NT2/D1 (cell line): ENCODE results near the gene ILDR2.

Experiments used
- DNase-seq: peaks from one replicate; pipeline ENCODE4 v3.0.0-alpha.2; 2011; ENCODE audit warnings: low read depth, low spot score
- H3K27me3 ChIP-seq: 2 replicates; pipeline ENCODE4 v1.6.0; 2011; ENCODE audit warnings: mild to moderate bottlenecking; ENCODE audit not compliant: insufficient read length, insufficient read depth
- H3K36me3 ChIP-seq: 2 replicates; pipeline ENCODE4 v1.6.1; 2011; ENCODE audit warnings: mild to moderate bottlenecking, low read length, mixed read lengths; ENCODE audit not compliant: insufficient read depth, insufficient read length
- H3K4me1 ChIP-seq: 2 replicates; pipeline ENCODE4 v1.5.1; 2011; ENCODE audit not compliant: insufficient read depth, insufficient read length
- H3K4me3 ChIP-seq: 2 replicates; pipeline ENCODE4 v1.5.1; 2011; ENCODE audit warnings: low read depth; ENCODE audit not compliant: insufficient read length
- H3K9ac ChIP-seq: 2 replicates; pipeline ENCODE4 v1.6.0; 2011; ENCODE audit warnings: low read depth; ENCODE audit not compliant: insufficient read length
- H3K9me3 ChIP-seq: 2 replicates; pipeline ENCODE4 v1.5.1; 2011; ENCODE audit warnings: mild to moderate bottlenecking, low read length; ENCODE audit not compliant: insufficient read depth
- SUZ12 ChIP-seq: IDR thresholded peaks from 2 replicates; pipeline ENCODE4 v1.6.1; 2011; ENCODE audit not compliant: insufficient read length, insufficient read depth; ENCODE audit errors: extremely low read depth
- YY1 ChIP-seq: IDR thresholded peaks from 2 replicates; pipeline ENCODE4 v1.6.1; 2011; ENCODE audit not compliant: insufficient read length, insufficient read depth
- ZNF274 ChIP-seq: IDR thresholded peaks from 2 replicates; pipeline ENCODE4 v1.6.1; 2011; ENCODE audit warnings: mild to moderate bottlenecking, low read depth, low read length

The ILDR2 gene

GRCh38 chr1:166908942-166909341 is 66.4 kb downstream of the ILDR2 start:
- Histone ChIP-seq H3K9ac (no peak overlapping the region), H3K36me3 (no peaks in the 10 kb centered on the region), H3K4me1 (no peaks in the 10 kb centered on the region), H3K4me3 (no peak overlapping the region), H3K9me3 (peaks cover 16% of the 10 kb centered on the region), H3K27me3 (no peaks in the 10 kb centered on the region)
- TF ChIP-seq ZNF274 (no peak), YY1 (no peak), SUZ12 (no peak)
- DNase-seq, result no peak

- H3K9ac ChIP-seq, result no peak overlapping the region
- DNase-seq, result no peak
- H3K36me3 ChIP-seq, result no peaks in the 10 kb centered on the region
- no peak for TF ChIP-seq SUZ12
- no peak for TF ChIP-seq ZNF274
- no peak for TF ChIP-seq YY1
- no peak overlapping the region for H3K4me3 ChIP-seq
- no peaks in the 10 kb centered on the region for H3K4me1 ChIP-seq
- H3K27me3 ChIP-seq, result no peaks in the 10 kb centered on the region
- peaks cover 19% of the 10 kb centered on the region for H3K9me3 ChIP-seq
These were observed 67.6 kb downstream of the ILDR2 start for GRCh38 chr1:166907763-166908162.

- H3K36me3 ChIP-seq, result no peaks in the 10 kb centered on the region
- no peak for DNase-seq
- TF ChIP-seq SUZ12 (no peak), ZNF274 (no peak), YY1 (no peak)
- no peaks in the 10 kb centered on the region for H3K4me1 ChIP-seq
- H3K27me3 ChIP-seq, result no peaks in the 10 kb centered on the region
- peaks cover 20% of the 10 kb centered on the region for H3K9me3 ChIP-seq
- no peak overlapping the region for H3K9ac ChIP-seq
- H3K4me3 ChIP-seq, result no peak overlapping the region
These were observed 68.3 kb downstream of the ILDR2 start for GRCh38 chr1:166907051-166907450.

- TF ChIP-seq ZNF274 (no peak), SUZ12 (no peak), YY1 (no peak)
- H3K36me3 ChIP-seq, result no peaks in the 10 kb centered on the region
- no peak for DNase-seq
- H3K9me3 ChIP-seq, result peaks cover 16% of the 10 kb centered on the region
- no peaks in the 10 kb centered on the region for H3K4me1 ChIP-seq
- H3K9ac ChIP-seq, result no peak overlapping the region
- H3K4me3 ChIP-seq, result no peak overlapping the region
- H3K27me3 ChIP-seq, result no peaks in the 10 kb centered on the region
These were observed 68.7 kb downstream of the ILDR2 start for GRCh38 chr1:166906647-166907046.

- H3K9ac ChIP-seq, result no peak overlapping the region
- no peak overlapping the region for H3K4me3 ChIP-seq
- H3K27me3 ChIP-seq, result no peaks in the 10 kb centered on the region
- H3K36me3 ChIP-seq, result no peaks in the 10 kb centered on the region
- no peak for TF ChIP-seq YY1
- TF ChIP-seq SUZ12, result no peak
- no peak for TF ChIP-seq ZNF274
- H3K9me3 ChIP-seq, result peaks cover 9% of the 10 kb centered on the region
- no peak for DNase-seq
- H3K4me1 ChIP-seq, result no peaks in the 10 kb centered on the region
These were observed 69.4 kb downstream of the ILDR2 start for GRCh38 chr1:166905900-166906299.

- Histone ChIP-seq H3K9me3 (peaks cover 6% of the 10 kb centered on the region; the same call in 1 of the 2 replicates), H3K9ac (no peak overlapping the region), H3K27me3 (no peaks in the 10 kb centered on the region), H3K36me3 (no peaks in the 10 kb centered on the region), H3K4me1 (no peaks in the 10 kb centered on the region), H3K4me3 (no peak overlapping the region)
- DNase-seq, result no peak
- TF ChIP-seq ZNF274 (no peak), YY1 (no peak), SUZ12 (no peak)
These were observed 70.2 kb downstream of the ILDR2 start for GRCh38 chr1:166905136-166905535.

GRCh38 chr1:166903232-166903631 is 72.1 kb downstream of the ILDR2 start:
- H3K27me3 ChIP-seq, result no peaks in the 10 kb centered on the region
- no peak for TF ChIP-seq ZNF274
- TF ChIP-seq SUZ12, result no peak
- no peak overlapping the region for H3K4me3 ChIP-seq
- peaks cover 12% of the 10 kb centered on the region for H3K9me3 ChIP-seq
- no peak for DNase-seq
- no peaks in the 10 kb centered on the region for H3K36me3 ChIP-seq
- H3K9ac ChIP-seq, result no peak overlapping the region
- no peaks in the 10 kb centered on the region for H3K4me1 ChIP-seq

GRCh38 chr1:166902279-166902678 is 73.1 kb downstream of the ILDR2 start:
- TF ChIP-seq YY1 (no peak), ZNF274 (no peak), SUZ12 (no peak)
- no peaks in the 10 kb centered on the region for H3K36me3 ChIP-seq
- no peak overlapping the region for H3K4me3 ChIP-seq
- no peak overlapping the region for H3K9ac ChIP-seq
- no peaks in the 10 kb centered on the region for H3K4me1 ChIP-seq
- peaks cover 21% of the 10 kb centered on the region for H3K9me3 ChIP-seq
- no peak for DNase-seq
- H3K27me3 ChIP-seq, result no peaks in the 10 kb centered on the region
